IPS DF 6.9 (cell line): ENCODE data around the gene CPS1.

ENCODE experiments used
- DNase-seq: peaks from one replicate; pipeline ENCODE4 v3.0.0-alpha.2; 2013; ENCODE audit warnings: low read depth, low spot score
- H3K27ac ChIP-seq: one replicate; pipeline ENCODE4 v1.5.1; 2013; ENCODE audit warnings: low read length, control low read depth
- H3K27me3 ChIP-seq: 2 replicates; pipeline ENCODE4 v1.6.1; 2013; ENCODE audit warnings: mild to moderate bottlenecking, low read length; ENCODE audit not compliant: control insufficient read depth, insufficient read depth
- H3K36me3 ChIP-seq: 2 replicates; pipeline ENCODE4 v1.6.1; 2013; ENCODE audit warnings: low read length; ENCODE audit not compliant: control insufficient read depth, insufficient read depth
- H3K4me1 ChIP-seq: 2 replicates; pipeline ENCODE4 v1.6.1; 2013; ENCODE audit warnings: low read length; ENCODE audit not compliant: control insufficient read depth, insufficient read depth
- H3K4me3 ChIP-seq: 2 replicates; pipeline ENCODE4 v1.5.1; 2013; ENCODE audit warnings: mild to moderate bottlenecking, low read length
- H3K9me3 ChIP-seq: 2 replicates; pipeline ENCODE4 v1.6.1; 2013; ENCODE audit warnings: low read length, inconsistent platforms; ENCODE audit not compliant: control insufficient read depth, insufficient read depth
- WGBS: extraction: QIAGEN DNeasy Blood & Tissue Kit; methylation state at CpG from one replicate; pipeline ENCODE4 v1.1.7; 2013; ENCODE audit warnings: mixed read lengths, missing lambda C conversion rate; ENCODE audit not compliant: insufficient read length, insufficient coverage; 5-methylcytosine and 5-hydroxymethylcytosine counted together

The CPS1 gene

GRCh38 chr2:210604666-210605065, 48.3 kb downstream of the CPS1 start:
- H3K4me1 ChIP-seq, result no peaks in the 10 kb centered on the region
- no peak overlapping the region for H3K27ac ChIP-seq
- DNase-seq, result no peak

GRCh38 chr2:210606001-210606400, 49.6 kb downstream of the CPS1 start:
- H3K36me3 ChIP-seq, result no peaks in the 10 kb centered on the region

More at GRCh38 chr2:210604666-210605065, 48.3 kb downstream of the CPS1 start:
- Histone ChIP-seq H3K36me3 (no peaks in the 10 kb centered on the region), H3K9me3 (no peaks in the 10 kb centered on the region), H3K27me3 (no peaks in the 10 kb centered on the region), H3K4me3 (no peak overlapping the region)
- WGBS, result no CpG with 5 or more reads among the region's 1 CpG

GRCh38 chr2:210611466-210611865, 55.1 kb downstream of the CPS1 start:
- no peak for DNase-seq
- no peaks in the 10 kb centered on the region for H3K27me3 ChIP-seq
- no peak overlapping the region for H3K4me3 ChIP-seq
- no peaks in the 10 kb centered on the region for H3K4me1 ChIP-seq
- no CpG with 5 or more reads among the region's 2 CpGs for WGBS
- no peaks in the 10 kb centered on the region for H3K36me3 ChIP-seq
- H3K9me3 ChIP-seq, result no peaks in the 10 kb centered on the region
- no peak overlapping the region for H3K27ac ChIP-seq

More at GRCh38 chr2:210606001-210606400, 49.6 kb downstream of the CPS1 start:
- no CpG with 5 or more reads among the region's 2 CpGs for WGBS
- Histone ChIP-seq H3K9me3 (no peaks in the 10 kb centered on the region), H3K27me3 (no peaks in the 10 kb centered on the region), H3K4me3 (no peak overlapping the region), H3K4me1 (no peaks in the 10 kb centered on the region), H3K27ac (no peak overlapping the region)
- DNase-seq, result no peak

- WGBS, result no CpG with 5 or more reads among the region's 2 CpGs
- no peaks in the 10 kb centered on the region for H3K36me3 ChIP-seq
- H3K9me3 ChIP-seq, result no peaks in the 10 kb centered on the region
- H3K4me1 ChIP-seq, result no peaks in the 10 kb centered on the region
- DNase-seq, result no peak
- H3K4me3 ChIP-seq, result no peak overlapping the region
- H3K27ac ChIP-seq, result no peak overlapping the region
- no peaks in the 10 kb centered on the region for H3K27me3 ChIP-seq
Measured at GRCh38 chr2:210616074-210616473, 59.7 kb downstream of the CPS1 start.

- no CpG with 5 or more reads among the region's 1 CpG for WGBS
- Histone ChIP-seq H3K27ac (no peak overlapping the region), H3K4me3 (no peak overlapping the region)
Measured at GRCh38 chr2:210617318-210617717, 60.9 kb downstream of the CPS1 start.

GRCh38 chr2:210617732-210618330, 61.4 kb downstream of the CPS1 start:
- H3K4me3 ChIP-seq, result no peak overlapping the region
- no peak for DNase-seq
- no peaks in the 10 kb centered on the region for H3K4me1 ChIP-seq
- no peaks in the 10 kb centered on the region for H3K36me3 ChIP-seq
- no CpG with 5 or more reads among the region's 3 CpGs for WGBS
- no peaks in the 10 kb centered on the region for H3K27me3 ChIP-seq
- H3K9me3 ChIP-seq, result no peaks in the 10 kb centered on the region
- no peak overlapping the region for H3K27ac ChIP-seq

More at GRCh38 chr2:210617318-210617717, 60.9 kb downstream of the CPS1 start:
- no peak for DNase-seq
- no peaks in the 10 kb centered on the region for H3K36me3 ChIP-seq
- no peaks in the 10 kb centered on the region for H3K27me3 ChIP-seq
- no peaks in the 10 kb centered on the region for H3K4me1 ChIP-seq
- H3K9me3 ChIP-seq, result no peaks in the 10 kb centered on the region

- Histone ChIP-seq H3K36me3 (no peaks in the 10 kb centered on the region), H3K27ac (no peak overlapping the region), H3K27me3 (no peaks in the 10 kb centered on the region), H3K4me3 (no peak overlapping the region), H3K9me3 (no peaks in the 10 kb centered on the region), H3K4me1 (no peaks in the 10 kb centered on the region)
- DNase-seq, result peak; percentile 37
- no CpG with 5 or more reads among the region's 3 CpGs for WGBS
Measured at GRCh38 chr2:210620456-210620855, 64.1 kb downstream of the CPS1 start.

- H3K27ac ChIP-seq, result no peak overlapping the region
- no peaks in the 10 kb centered on the region for H3K9me3 ChIP-seq
- no peaks in the 10 kb centered on the region for H3K36me3 ChIP-seq
- no CpG with 5 or more reads among the region's 4 CpGs for WGBS
- no peak for DNase-seq
- H3K4me3 ChIP-seq, result no peak overlapping the region
- no peaks in the 10 kb centered on the region for H3K27me3 ChIP-seq
- no peaks in the 10 kb centered on the region for H3K4me1 ChIP-seq
Measured at GRCh38 chr2:210623506-210623905, 67.1 kb downstream of the CPS1 start.

GRCh38 chr2:210626849-210627248, 70.5 kb downstream of the CPS1 start:
- no peak overlapping the region for H3K27ac ChIP-seq
- no CpG with 5 or more reads among the region's 4 CpGs for WGBS
- no peaks in the 10 kb centered on the region for H3K36me3 ChIP-seq
- no peak for DNase-seq
- H3K4me3 ChIP-seq, result no peak overlapping the region
- H3K9me3 ChIP-seq, result no peaks in the 10 kb centered on the region
- no peaks in the 10 kb centered on the region for H3K4me1 ChIP-seq
- H3K27me3 ChIP-seq, result no peaks in the 10 kb centered on the region

GRCh38 chr2:210630873-210631560, 74.6 kb downstream of the CPS1 start:
- Histone ChIP-seq H3K9me3 (no peaks in the 10 kb centered on the region), H3K4me3 (no peak overlapping the region), H3K36me3 (no peaks in the 10 kb centered on the region), H3K27me3 (no peaks in the 10 kb centered on the region), H3K27ac (no peak overlapping the region), H3K4me1 (no peaks in the 10 kb centered on the region)
- WGBS, result no CpG with 5 or more reads among the region's 5 CpGs
- no peak for DNase-seq

- H3K36me3 ChIP-seq, result no peaks in the 10 kb centered on the region
- DNase-seq, result no peak
- WGBS, result no CpG with 5 or more reads among the region's 4 CpGs
- no peaks in the 10 kb centered on the region for H3K9me3 ChIP-seq
- H3K4me1 ChIP-seq, result 0 out of 2 replicates have a peak, but pooled peaks cover 1% of the 10 kb centered on the region
- no peak overlapping the region for H3K4me3 ChIP-seq
- H3K27me3 ChIP-seq, result no peaks in the 10 kb centered on the region
- H3K27ac ChIP-seq, result no peak overlapping the region
Measured at GRCh38 chr2:210633699-210634098, 77.3 kb downstream of the CPS1 start.
